Cardiac fibroblast (primary cell): Measurements from ENCODE around the gene PRDM15.

Experiments
- DNase-seq, 2 donors: peaks; one replicate each; pipeline versions ENCODE4 v3.0.0 to v3.0.0-alpha.2; 2010; ENCODE audit warnings: low read depth in 2 of 2
- H3K4me3 ChIP-seq, 2 donors: replicated peaks in 1 of 2; 1 replicate in 1 of 2; 2 replicates in 1 of 2; pipeline ENCODE4 v1.5.1; 2011; ENCODE audit warnings: low read depth in 2 of 2, low read length in 2 of 2, mild to moderate bottlenecking in 2 of 2, moderate library complexity in 1 of 2
- CTCF ChIP-seq: IDR thresholded peaks from one replicate; pipeline ENCODE4 v1.5.1; 2011; ENCODE audit warnings: low read depth, mild to moderate bottlenecking, low read length, inconsistent platforms

PRDM15 gene

GRCh38 chr21:41830145-41830707, 48.9 kb downstream of the PRDM15 start:
- TF ChIP-seq CTCF: no peak
- no peak overlapping the region for H3K4me3 ChIP-seq
- DNase-seq: no peak

GRCh38 chr21:41828884-41829360, 50.2 kb downstream of the PRDM15 start:
- H3K4me3 ChIP-seq: no peak overlapping the region
- DNase-seq: no peak
- no peak for TF ChIP-seq CTCF

- TF ChIP-seq CTCF: no peak
- H3K4me3 ChIP-seq: no peak overlapping the region
- DNase-seq: no peak
These were observed 50.9 kb downstream of the PRDM15 start for GRCh38 chr21:41827951-41828883.

GRCh38 chr21:41825881-41826280, 53.3 kb downstream of the PRDM15 start:
- DNase-seq: no peak
- H3K4me3 ChIP-seq: no peak overlapping the region
- no peak for TF ChIP-seq CTCF

GRCh38 chr21:41825216-41825615, 53.9 kb downstream of the PRDM15 start:
- no peak overlapping the region for H3K4me3 ChIP-seq
- DNase-seq: no peak
- TF ChIP-seq CTCF: no peak

GRCh38 chr21:41824466-41825207, 54.5 kb downstream of the PRDM15 start:
- no peak for DNase-seq
- no peak overlapping the region for H3K4me3 ChIP-seq
- TF ChIP-seq CTCF: no peak
